ENCODE data around the gene SYT9. TPM values are rescaled to one million over a fixed set of nuclear protein-coding genes. Genes with fewer than 3 reads are reported as not detected.
"Not testable (repeated sequence)": the region's sequence is repeated elsewhere in the genome, so short reads cannot be mapped to it uniquely, and the experiment has no call there.

The SYT9 gene
- polyA plus RNA-seq, 1 donor from 2014 or later = 2.3 TPM

GRCh38 chr11:7332451-7332850 is 80.7 kb downstream of the SYT9 start:
- Histone ChIP-seq H3F3A (ENCODE audit: insufficient read depth, low read length, poor library complexity, severe bottlenecking) (no peaks in the 10 kb centered on the region), H3K9ac (ENCODE audit: low read length) (no peak overlapping the region), H3K27me3 (ENCODE audit: insufficient read depth, low read depth, low read length) (no peaks in the 10 kb centered on the region), H3K79me2 (replicated peaks; ENCODE audit: insufficient read depth, low read length) (no peaks in the 10 kb centered on the region), H3K36me3 (ENCODE audit: insufficient read depth, low read length) (no peaks in the 10 kb centered on the region), H3K9me2 (ENCODE audit: insufficient read depth, low read length) (no peaks in the 10 kb centered on the region), H2AFZ (ENCODE audit: low read depth, low read length) (no peak overlapping the region), H3K9me3 (ENCODE audit: low read length) (no peaks in the 10 kb centered on the region), H3K4me2 (ENCODE audit: low read length) (no peak overlapping the region), H3K27ac (ENCODE audit: low read length) (no peak overlapping the region), H4K20me1 (ENCODE audit: insufficient read depth) (no peaks in the 10 kb centered on the region), H3K4me3 (ENCODE audit: low read length) (no peak overlapping the region)
- TF ChIP-seq REST (IDR thresholded peaks at IDR 0.05; ENCODE audit: borderline replicate concordance) = no peak
- TF ChIP-seq MXI1 (conservative IDR thresholded peaks at IDR 0.05; ENCODE audit: poor library complexity, severe bottlenecking) = no peak
- TF ChIP-seq POLR2AphosphoS5 (IDR thresholded peaks at IDR 0.05) = no peak
- TF ChIP-seq RAD21 (conservative IDR thresholded peaks at IDR 0.05) = no peak
- no peak for TF ChIP-seq EP300 (conservative IDR thresholded peaks at IDR 0.05; ENCODE audit: poor library complexity, severe bottlenecking)
- no peak for TF ChIP-seq CTCF (IDR thresholded peaks at IDR 0.05; ENCODE audit: poor library complexity, severe bottlenecking)
- no peak for TF ChIP-seq EZH2 (IDR thresholded peaks at IDR 0.05; ENCODE audit: borderline replicate concordance, insufficient read depth, low read length, poor library complexity, severe bottlenecking)
- TF ChIP-seq SMC3 (conservative IDR thresholded peaks at IDR 0.05; ENCODE audit: poor library complexity) = no peak
- TF ChIP-seq TAF1 (IDR thresholded peaks at IDR 0.05; ENCODE audit: low read depth) = no peak

DNA sequence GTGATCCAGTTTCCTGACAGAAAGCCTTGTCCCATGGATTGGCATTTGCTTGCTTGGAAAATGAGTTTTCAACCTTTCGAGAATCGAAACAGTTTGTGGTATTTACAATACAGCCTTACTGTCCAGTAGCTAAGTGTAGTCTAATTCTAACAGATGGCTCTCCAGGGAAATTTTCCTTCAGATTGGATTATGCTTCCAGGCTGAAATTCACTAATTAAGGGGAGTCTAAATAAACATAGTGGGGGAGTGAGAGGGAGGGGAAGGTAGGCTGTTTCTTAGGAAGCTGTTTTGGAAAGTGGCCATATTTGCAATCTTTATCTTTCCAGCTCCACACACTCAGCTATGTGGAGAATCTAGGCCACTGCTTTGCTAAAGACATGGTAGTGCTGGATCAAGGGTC is 81.3 kb downstream of the SYT9 start:
- no peaks in the 10 kb centered on the region for H4K20me1 ChIP-seq (ENCODE audit: insufficient read depth)
- H3K27me3 ChIP-seq (ENCODE audit: insufficient read depth, low read depth, low read length) = no peaks in the 10 kb centered on the region
- no peak overlapping the region for H3K4me3 ChIP-seq (ENCODE audit: low read length)
- H3K4me2 ChIP-seq (ENCODE audit: low read length) = no peak overlapping the region
- no peaks in the 10 kb centered on the region for H3K79me2 ChIP-seq (replicated peaks; ENCODE audit: insufficient read depth, low read length)
- no peaks in the 10 kb centered on the region for H3F3A ChIP-seq (ENCODE audit: insufficient read depth, low read length, poor library complexity, severe bottlenecking)
- TF ChIP-seq SMC3 (conservative IDR thresholded peaks at IDR 0.05; ENCODE audit: poor library complexity) (no peak), CTCF (IDR thresholded peaks at IDR 0.05; ENCODE audit: poor library complexity, severe bottlenecking) (no peak), RAD21 (conservative IDR thresholded peaks at IDR 0.05) (no peak), MXI1 (conservative IDR thresholded peaks at IDR 0.05; ENCODE audit: poor library complexity, severe bottlenecking) (no peak), TAF1 (IDR thresholded peaks at IDR 0.05; ENCODE audit: low read depth) (no peak), EZH2 (IDR thresholded peaks at IDR 0.05; ENCODE audit: borderline replicate concordance, insufficient read depth, low read length, poor library complexity, severe bottlenecking) (no peak), EP300 (conservative IDR thresholded peaks at IDR 0.05; ENCODE audit: poor library complexity, severe bottlenecking) (no peak), POLR2AphosphoS5 (IDR thresholded peaks at IDR 0.05) (no peak), REST (IDR thresholded peaks at IDR 0.05; ENCODE audit: borderline replicate concordance) (no peak)
- H3K9me3 ChIP-seq (ENCODE audit: low read length) = no peaks in the 10 kb centered on the region
- H3K27ac ChIP-seq (ENCODE audit: low read length) = no peak overlapping the region
- no peaks in the 10 kb centered on the region for H3K36me3 ChIP-seq (ENCODE audit: insufficient read depth, low read length)
- H3K9me2 ChIP-seq (ENCODE audit: insufficient read depth, low read length) = no peaks in the 10 kb centered on the region
- no peak overlapping the region for H3K9ac ChIP-seq (ENCODE audit: low read length)
- no peak overlapping the region for H2AFZ ChIP-seq (ENCODE audit: low read depth, low read length)

GRCh38 chr11:7335442-7335841 is 83.7 kb downstream of the SYT9 start:
- H3K4me3 ChIP-seq (ENCODE audit: low read length); H3K9ac ChIP-seq (ENCODE audit: low read length); H2AFZ ChIP-seq (ENCODE audit: low read depth, low read length); H4K20me1 ChIP-seq (ENCODE audit: insufficient read depth); H3K79me2 ChIP-seq (replicated peaks; ENCODE audit: insufficient read depth, low read length); H3K27ac ChIP-seq (ENCODE audit: low read length); H3K36me3 ChIP-seq (ENCODE audit: insufficient read depth, low read length); H3K27me3 ChIP-seq (ENCODE audit: insufficient read depth, low read depth, low read length); H3F3A ChIP-seq (ENCODE audit: insufficient read depth, low read length, poor library complexity, severe bottlenecking); H3K9me2 ChIP-seq (ENCODE audit: insufficient read depth, low read length); H3K9me3 ChIP-seq (ENCODE audit: low read length); H3K4me2 ChIP-seq (ENCODE audit: low read length): not testable (repeated sequence)
